Measurements from ENCODE around the gene KLHL41.

DNA sequence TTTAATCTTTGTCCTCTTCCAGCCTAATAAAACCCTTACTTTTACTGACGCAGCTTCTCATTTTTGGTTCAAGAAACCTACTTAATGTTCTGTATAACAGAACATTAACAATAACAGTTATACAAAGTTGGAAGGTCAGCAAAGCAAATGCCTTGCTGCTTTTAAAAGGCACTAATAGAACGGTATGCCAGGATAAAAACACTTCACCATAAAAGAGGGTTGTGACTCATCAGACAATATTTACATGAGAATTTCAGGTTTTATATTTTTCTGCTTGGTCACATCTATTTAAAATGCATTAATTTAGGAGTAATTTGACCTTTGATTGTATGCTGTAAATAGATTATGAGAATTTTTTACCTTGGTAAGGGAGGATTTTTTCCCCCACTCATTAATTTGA lies 3.0 kb downstream of the KLHL41 start:
- TF ChIP-seq TCF7L2 (IDR thresholded peaks at IDR 0.05; ENCODE audit: borderline replicate concordance, low read depth, low read length) = no peak
- no peak for TF ChIP-seq CTCF (tag by site-specific recombination; IDR thresholded peaks at IDR 0.05)
- TF ChIP-seq ZSCAN18 (tag by site-specific recombination; IDR thresholded peaks at IDR 0.05) = no peak
